GM12873 (cell line): ENCODE results near the gene RASIP1.

Source experiments
- TF ChIP-seq, protein P1 (sequence below): IDR thresholded peaks from 2 replicates; pipeline ENCODE4 v1.5.1; 2012; ENCODE audit warnings: low read depth, mild to moderate bottlenecking, moderate library complexity, low read length, control low read depth; ENCODE audit not compliant: insufficient read depth; ENCODE audit errors: missing control alignments

The RASIP1 gene

DNA sequence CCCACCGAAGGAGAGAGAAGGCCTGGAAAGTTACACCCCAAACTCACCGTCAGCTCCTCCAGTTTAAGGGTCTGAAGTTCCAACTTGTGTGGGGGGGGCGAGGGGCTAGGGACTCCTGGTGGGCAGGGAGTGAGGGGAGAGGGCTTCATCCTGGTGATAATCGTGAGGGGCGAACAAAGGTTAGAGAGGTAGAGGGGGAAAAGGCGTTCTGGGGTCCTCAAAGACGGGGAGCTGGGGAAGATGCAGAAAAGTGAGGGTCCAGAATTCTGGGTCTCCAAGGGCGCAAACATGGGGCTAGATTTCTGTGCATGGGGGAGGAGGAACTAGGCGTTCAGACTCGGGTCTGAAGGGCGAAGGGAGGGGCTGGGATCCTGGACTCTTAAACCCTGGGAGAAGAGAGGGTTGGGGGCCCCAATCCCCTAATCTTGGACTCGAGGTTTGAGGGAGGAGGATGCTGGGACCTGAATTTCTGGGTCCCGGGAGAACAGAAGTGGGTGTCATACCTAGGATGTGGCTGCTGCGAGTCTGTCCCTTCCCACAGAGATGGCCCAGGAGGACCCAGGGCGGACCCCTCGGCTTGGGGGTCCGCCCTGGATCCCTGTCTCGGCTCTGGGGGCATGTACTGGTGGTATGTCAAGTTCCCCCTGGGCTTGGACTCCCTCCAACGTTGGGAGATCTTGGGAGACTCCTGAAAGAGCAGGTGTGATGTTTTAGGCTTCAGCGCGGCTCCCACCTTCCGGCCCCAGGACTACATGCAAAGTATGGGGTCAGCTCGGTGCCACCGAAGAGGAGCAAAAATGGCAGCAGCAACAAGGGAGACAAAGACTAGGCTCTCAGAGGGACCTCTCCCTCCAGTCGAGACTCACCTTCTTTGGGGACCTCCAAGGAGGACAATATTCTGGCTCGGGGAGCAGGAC lies 25.4 kb downstream of the RASIP1 start:
- TF ChIP-seq, protein P1, sequence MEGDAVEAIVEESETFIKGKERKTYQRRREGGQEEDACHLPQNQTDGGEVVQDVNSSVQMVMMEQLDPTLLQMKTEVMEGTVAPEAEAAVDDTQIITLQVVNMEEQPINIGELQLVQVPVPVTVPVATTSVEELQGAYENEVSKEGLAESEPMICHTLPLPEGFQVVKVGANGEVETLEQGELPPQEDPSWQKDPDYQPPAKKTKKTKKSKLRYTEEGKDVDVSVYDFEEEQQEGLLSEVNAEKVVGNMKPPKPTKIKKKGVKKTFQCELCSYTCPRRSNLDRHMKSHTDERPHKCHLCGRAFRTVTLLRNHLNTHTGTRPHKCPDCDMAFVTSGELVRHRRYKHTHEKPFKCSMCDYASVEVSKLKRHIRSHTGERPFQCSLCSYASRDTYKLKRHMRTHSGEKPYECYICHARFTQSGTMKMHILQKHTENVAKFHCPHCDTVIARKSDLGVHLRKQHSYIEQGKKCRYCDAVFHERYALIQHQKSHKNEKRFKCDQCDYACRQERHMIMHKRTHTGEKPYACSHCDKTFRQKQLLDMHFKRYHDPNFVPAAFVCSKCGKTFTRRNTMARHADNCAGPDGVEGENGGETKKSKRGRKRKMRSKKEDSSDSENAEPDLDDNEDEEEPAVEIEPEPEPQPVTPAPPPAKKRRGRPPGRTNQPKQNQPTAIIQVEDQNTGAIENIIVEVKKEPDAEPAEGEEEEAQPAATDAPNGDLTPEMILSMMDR = no peak

DNA sequence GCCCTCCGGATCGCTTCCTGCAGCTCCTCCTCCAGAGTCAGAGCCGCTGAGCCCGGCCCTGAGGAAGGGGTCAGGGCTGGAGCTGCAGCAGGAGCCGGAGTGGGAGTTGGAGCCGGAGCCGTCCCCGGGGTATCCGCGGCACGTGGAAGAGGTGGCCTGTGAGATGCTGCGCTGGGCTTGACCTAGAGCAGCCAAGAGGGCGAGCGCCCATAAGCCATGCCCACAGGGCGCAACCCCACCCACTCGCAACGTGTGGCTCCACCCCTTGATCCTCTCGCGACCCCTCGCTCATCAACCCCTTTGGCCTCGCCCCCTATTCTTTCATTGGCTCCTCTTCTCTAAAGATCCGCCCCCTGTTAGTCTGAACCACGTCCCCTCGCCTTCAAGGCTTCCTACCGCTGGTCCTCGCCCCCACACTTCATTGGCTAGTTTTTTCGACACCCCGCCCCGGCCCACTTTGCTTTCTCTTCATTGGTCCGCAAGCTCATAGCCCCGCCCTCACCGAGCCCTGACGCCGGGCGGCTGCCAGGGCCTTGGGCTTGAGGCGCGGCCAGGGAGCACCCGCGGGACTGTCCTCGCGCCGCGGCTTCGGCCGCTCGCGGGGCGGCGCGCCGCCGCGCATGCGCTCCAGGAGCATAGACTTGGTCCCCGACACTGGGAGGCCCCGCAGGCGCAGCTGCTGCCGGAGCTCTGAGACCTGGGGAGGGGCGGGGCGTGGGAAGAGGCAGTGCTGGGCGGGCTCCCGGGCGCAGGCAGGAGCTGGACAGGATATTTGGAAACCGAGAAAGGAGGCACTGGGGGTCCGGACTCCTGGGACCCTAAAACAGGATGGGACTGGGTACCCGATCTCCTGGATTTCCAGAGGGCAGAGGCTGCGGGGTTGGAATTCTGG lies 26.3 kb downstream of the RASIP1 start:
- TF ChIP-seq, protein P1 = no peak

DNA sequence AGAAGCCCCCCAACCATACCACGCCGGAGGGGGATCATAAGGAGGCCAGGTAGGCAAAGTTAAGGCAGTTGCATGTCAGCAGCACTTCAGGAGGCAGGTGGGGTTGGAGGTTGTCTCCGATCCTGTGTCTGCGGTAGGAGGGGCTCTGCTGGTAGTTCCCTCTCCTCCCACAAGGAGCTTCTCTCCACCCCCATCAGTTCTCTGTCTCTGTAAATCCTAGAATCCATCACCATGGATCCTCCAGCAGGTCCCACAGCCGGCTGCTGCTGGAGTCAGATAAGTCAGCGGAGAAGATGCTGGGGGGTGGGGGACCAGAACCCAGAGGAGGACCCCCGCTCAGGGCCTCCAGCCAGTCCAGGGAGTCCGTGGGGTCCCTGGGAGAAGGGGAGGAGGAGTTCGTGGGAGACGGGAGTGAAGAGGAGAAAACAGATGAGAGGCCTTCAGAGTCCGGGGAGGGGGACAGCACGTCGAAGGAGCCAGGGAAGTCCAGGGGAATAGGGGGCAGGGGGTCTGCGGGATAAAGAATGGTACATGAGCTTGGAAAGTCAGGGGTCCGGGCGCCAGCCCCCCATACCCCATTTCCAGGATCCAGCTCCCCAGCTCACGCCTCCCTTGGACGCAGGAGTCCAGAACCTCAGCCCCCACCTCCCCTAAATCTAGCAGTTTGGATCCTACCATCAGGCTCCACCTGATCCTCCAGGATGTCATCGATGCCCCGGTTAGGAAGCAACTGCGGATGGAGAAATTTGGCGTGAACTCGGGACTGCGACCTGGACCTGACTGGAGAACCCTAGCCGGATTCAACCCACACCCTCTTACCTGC lies 27.2 kb downstream of the RASIP1 start:
- TF ChIP-seq, protein P1 = peak; percentile 40

DNA sequence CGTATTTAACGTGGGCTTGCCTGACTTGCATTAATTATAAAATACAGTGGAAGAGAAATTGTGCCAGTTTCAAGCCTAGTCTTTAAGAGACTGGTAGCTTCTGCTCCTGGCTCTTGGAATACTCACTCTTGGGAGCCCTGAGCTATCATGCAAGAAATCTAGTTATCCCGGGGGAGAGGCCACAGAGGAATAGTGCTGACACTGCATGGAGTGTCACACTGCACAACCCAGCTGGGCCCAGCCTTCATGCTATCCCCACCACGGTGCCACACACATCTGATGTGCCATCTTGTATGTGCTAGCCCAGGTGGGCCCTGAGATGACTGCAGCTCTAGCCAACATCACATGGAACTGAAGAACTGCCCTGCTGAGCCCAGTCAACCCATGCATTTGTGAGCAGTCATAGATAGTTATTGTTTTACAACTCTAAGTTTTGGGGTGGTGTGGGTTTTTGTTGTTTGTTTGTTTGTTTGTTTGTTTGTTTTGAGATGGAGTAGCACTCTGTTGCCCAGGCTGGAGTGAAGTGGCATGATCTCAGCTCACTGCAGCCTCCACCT lies 29.2 kb downstream of the RASIP1 start:
- TF ChIP-seq, protein P1 = no peak

DNA sequence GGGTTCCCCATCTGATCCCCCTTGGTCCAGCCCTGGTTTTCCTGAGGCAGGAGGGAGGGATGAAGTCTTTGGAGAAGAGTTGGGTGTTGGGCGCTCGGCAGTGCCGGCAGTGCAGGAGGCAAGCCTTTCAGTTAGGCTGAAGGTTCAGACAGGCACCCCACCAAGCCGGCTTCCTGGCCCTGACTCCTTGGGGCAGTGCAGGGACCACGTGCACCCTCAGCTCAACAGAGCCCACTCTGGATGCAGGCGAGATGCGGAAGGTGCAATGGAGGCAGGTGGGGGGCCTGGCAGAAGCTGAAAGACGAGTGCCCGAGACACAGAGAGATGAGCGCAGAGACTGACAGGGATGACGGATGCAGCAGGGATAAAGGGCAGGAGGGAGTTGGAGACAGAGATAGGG lies 31.9 kb downstream of the RASIP1 start:
- TF ChIP-seq, protein P1 = no peak

DNA sequence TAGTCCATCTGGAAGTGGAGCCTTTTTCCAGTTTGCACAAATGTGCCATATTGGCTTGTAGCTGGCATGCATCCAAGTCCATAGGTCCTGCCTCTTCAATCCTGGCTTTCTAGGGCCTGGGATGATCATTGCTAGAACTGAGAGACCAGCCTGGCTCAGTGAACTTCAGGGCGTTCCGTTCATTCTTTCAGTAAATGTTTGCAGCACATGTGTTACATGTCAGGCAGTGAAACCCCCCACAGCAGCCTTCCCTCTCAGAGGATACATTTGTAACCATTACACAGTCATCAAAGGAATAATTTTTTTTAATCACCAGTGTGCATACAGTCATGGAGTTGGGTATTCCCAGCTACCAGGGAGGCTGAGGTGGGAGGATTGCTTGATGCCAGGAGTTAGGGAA lies 35.0 kb downstream of the RASIP1 start:
- TF ChIP-seq, protein P1 = no peak

DNA sequence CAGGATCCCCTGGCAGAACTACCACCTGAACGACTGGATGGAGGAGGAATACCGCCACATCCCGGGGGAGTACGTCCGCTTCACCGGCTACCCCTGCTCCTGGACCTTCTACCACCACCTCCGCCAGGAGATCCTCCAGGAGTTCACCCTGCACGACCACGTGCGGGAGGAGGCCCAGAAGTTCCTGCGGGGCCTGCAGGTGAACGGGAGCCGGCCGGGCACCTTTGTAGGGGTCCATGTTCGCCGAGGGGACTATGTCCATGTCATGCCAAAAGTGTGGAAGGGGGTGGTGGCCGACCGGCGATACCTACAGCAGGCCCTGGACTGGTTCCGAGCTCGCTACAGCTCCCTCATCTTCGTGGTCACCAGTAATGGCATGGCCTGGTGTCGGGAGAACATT lies 37.1 kb downstream of the RASIP1 start:
- TF ChIP-seq, protein P1 = no peak
